GM18517 (cell line): ENCODE measurements around the gene IRF2BP2.

Source experiments
- ATAC-seq: cut with Tn5 transposase; IDR thresholded peaks from one replicate; pipeline ENCODE4 v1.9.1; 2021; ENCODE audit warnings: mild to moderate bottlenecking, moderate library complexity; ENCODE audit not compliant: unreplicated experiment

Gene IRF2BP2

GRCh38 chr1:234610061-234610665, at the start of gene IRF2BP2:
TSS of gene IRF2BP2 (minus strand) at chr1:234610178. CDS start at chr1:234609494, 684 bp downstream.
- ATAC-seq = no peak

GRCh38 chr1:234659538-234659937, 49.6 kb upstream of the IRF2BP2 start:
- no peak for ATAC-seq

GRCh38 chr1:234658138-234658537, 48.2 kb upstream of the IRF2BP2 start:
- no peak for ATAC-seq

DNA sequence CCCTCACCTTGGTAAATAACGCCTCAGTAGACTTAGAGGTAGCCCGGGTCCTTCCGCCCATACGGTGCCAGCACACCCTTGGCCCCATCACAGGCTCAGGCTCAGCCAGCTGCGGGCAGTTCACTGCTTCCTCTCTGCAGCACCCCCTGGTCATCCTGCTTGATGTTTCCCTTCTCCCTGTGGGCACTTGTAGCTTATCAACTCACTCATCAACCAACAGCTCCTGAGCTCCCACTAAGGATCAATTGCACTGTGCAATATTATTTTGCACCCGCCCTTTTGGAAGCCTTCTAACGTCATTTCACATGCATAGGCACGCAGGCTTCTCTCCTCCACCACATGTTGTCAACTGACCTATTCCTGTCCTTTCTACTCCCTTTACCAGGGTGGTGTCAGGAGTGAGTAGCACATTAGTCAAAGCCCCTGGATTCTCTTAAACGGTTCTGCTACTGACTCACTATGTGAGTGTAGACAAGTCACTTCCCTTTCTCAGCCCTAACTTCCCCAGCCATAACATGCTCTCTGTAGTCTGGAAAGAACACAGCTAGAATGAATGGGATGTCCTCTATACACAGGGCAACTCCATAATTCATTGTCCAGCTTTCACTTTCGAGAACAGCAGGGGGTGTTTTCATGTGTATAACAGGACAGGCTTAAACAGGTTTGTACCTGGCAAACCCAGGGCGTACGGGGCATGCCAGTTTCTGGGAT, 47.1 kb upstream of the IRF2BP2 start:
- no peak for ATAC-seq

GRCh38 chr1:234656070-234656895, 46.3 kb upstream of the IRF2BP2 start:
- ATAC-seq = no peak

GRCh38 chr1:234655328-234656069, 45.5 kb upstream of the IRF2BP2 start:
- ATAC-seq = no peak

- ATAC-seq = no peak
Observed at GRCh38 chr1:234654002-234654733, 44.2 kb upstream of the IRF2BP2 start.

DNA sequence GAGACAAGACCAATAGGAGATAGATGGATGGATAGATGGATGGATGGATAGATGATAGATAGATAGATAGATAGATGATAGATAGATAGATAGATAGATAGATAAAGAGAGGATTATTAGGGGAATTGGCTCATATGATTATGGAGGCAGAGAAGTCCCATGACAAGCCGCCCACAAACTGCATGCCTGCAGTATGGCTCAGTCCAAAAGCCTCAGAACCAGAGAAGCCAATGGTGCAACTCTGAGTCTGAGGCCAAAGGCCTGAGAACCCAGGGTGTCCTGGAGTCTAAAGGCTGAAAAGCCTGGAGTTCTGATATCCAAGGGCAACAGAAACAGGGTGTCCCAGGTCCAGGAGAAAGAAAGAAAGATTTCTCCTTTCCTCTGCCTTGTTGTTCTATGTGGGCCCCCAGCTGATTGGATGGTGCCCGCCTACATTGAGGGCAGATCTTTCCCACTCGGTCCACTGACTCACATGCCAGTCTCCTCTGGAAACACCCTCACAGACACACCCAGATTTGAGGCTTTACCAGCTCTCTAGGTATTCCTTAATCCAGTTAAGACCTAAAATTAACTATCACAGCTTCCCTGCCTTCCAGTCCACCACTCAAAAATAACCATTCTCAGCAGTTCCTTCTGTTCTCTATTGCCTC, 39.6 kb upstream of the IRF2BP2 start:
- ATAC-seq = no peak

GRCh38 chr1:234647758-234648157, 37.8 kb upstream of the IRF2BP2 start:
- no peak for ATAC-seq

DNA sequence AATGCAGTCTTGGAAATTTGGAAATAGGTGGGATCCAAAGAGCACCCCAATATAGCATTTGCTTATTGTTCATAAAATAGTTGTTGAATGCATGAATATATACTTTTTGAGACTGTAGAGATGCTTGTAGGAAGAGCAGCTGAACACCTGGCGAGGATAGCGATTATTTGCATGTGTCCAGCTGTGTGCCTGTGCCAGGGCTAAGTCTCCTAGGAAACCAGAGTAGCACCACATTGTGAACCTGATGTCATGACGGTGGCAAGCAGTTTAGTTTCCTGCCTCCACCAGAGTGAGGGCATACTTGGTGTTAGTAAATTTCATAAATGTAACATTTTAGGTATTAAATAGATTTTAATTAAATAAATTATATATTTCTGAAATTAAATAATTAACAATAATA, 37.3 kb upstream of the IRF2BP2 start:
- ATAC-seq = no peak

DNA sequence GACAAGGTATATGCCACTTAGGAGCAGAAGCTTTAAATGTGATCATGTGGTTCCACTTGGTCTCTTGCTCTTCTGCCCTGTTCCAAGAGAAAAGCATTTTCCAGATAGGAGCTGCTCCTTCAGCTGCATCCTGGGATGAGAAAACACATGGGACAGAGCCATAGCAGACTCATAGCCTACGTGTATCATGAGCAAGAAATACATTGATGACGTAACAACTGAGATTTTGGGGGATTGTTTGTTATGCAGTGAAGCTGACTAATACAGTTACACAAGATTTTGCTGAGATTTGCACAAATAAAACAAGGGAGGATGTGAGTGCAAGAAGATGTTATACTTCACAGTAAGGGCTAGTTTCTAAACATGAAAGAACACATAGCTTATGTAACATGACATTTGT, 36.0 kb upstream of the IRF2BP2 start:
- ATAC-seq = no peak

- no peak for ATAC-seq
Observed at GRCh38 chr1:234645474-234645953, 35.5 kb upstream of the IRF2BP2 start.

DNA sequence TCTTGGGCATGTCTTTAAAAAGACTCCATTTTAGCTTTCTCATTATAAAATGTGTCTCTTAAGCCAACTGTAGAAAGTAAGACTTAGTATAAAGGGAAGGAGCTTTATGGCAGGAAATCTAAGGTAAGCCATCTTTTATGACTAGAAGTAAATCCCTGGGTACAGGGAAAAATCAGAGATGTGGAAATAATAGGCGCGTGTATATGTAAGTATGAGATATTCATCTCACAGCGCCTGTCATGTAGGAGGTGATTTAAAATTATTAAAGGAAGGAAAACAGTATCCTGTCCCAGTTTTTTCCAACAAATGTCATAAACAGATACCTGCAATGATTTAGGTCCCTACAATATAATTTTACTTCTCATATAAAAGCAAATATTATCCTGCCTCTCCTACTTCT, 35.0 kb upstream of the IRF2BP2 start:
- ATAC-seq = no peak

DNA sequence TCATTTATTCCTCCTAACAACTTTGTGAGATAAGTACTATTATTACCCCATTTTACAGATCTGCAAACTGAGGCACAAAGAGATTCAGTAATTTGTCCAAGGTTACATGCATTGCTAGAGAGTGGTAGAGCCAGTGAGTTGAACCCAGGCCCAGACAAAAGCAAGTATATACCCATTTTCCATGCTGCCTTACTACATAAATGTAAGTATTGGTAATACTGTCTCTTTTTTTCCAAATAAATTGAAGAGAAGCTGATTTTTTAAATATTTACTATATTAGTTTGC, 33.8 kb upstream of the IRF2BP2 start:
- no peak for ATAC-seq

DNA sequence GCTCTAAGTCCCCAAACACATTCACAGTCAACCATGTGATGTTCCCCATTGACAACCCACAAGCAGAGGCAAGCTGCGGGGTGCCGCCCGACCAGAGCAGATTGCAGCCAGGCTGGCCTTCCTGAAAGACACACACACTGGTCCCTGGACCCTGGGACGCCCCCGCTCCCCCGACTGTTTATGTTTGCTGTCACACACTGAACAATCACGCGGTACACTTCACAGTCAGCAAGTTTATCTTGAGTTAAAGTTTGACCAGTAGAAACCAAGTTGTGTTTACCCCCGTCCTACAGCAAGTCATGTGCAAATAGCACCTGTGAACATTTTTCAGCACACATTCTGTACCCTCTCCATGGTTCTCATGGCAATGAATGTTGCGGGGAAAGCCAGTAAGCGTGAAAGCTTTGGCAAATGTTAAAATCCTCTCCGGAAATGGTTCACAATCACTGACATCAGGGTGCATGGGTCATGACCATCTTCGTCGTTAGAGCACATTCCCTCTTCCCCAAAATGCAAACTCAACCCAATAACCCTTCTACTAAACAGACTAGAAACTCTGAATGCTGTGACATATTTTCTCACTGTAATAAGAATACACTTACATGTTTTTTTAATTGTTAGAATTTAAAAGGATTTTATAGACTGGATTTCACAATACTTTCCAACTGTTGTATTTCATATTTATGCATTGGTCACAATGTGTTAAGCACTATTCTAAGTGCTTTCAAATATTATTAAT, 33.3 kb upstream of the IRF2BP2 start:
- no peak for ATAC-seq

DNA sequence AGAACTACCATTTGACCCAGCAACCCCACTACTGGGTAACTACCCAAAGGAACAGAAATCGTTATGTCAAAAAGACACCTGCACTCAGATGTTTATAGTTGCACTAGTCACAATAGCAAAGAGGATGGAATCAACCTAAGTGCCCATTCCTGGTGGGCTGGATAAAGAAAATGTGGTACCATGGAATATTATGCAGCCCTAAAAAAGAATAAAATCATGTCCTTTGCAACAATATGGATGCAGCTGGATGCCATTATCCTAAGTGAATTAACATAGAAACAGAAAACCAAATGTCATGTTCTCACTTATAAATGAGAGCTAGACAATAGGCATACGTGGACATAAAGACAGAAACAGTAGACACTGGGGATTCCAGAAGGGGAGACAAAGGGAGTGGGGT, 32.5 kb upstream of the IRF2BP2 start:
- ATAC-seq = no peak

DNA sequence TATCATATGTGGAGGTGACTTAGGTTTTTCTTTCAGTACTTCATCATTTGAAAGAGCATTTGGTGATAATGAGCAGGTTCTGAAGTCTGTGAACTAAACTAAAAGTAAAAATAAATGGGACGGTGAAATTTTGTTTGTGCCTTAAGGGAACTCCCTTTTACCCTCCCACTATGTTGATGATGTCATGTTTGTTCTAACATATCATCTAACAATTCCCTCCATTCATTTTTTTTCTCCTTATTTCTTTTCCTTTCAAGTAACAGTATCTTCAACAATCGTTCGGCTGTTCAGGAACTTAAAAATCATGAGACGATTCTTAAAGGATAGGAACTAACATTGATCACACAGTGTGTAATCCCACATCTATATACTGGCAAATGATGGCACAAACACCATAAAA, 30.0 kb upstream of the IRF2BP2 start:
- no peak for ATAC-seq

GRCh38 chr1:234638832-234639799, 29.1 kb upstream of the IRF2BP2 start:
- ATAC-seq = no peak
